Psoas muscle (tissue), 8 donors: ENCODE results near the gene DSC3. TPM values are rescaled to one million over a fixed set of nuclear protein-coding genes. Genes with fewer than 3 reads are reported as not detected.

Experiments used
- ATAC-seq, 4 donors: fragments of 200-7000 bp; cut with Tn5 transposase; one replicate each; pipeline ENCODE4 v1.9.1; 2020; ENCODE audit warnings: moderate library complexity in 3 of 4, mild to moderate bottlenecking in 2 of 4
- DNase-seq, 2 donors: peaks; one replicate each; pipeline ENCODE4 v3.0.0-alpha.2; 2020
- H3K27ac ChIP-seq: fragments of 200-600 bp; one replicate; pipeline ENCODE4 v1.8.0; 2022
- H3K27me3 ChIP-seq, 3 donors: fragments of 200-600 bp in 1 of 3; one replicate each; pipeline versions ENCODE4 v1.6.1 to v1.8.0; 2013 to 2022; ENCODE audit warnings: low read length in 2 of 3, mild to moderate bottlenecking in 2 of 3, moderate library complexity in 1 of 3; ENCODE audit not compliant: insufficient read depth in 3 of 3
- H3K36me3 ChIP-seq, 2 donors: fragments of 200-600 bp in 1 of 2; one replicate each; pipeline versions ENCODE4 v1.6.1 to v1.8.0; 2013 to 2022; ENCODE audit warnings: low read depth in 1 of 2, mild to moderate bottlenecking in 1 of 2, moderate library complexity in 1 of 2; ENCODE audit not compliant: insufficient read depth in 1 of 2
- H3K4me1 ChIP-seq: fragments of 200-600 bp; one replicate; pipeline ENCODE4 v1.8.0; 2022
- H3K4me3 ChIP-seq: fragments of 200-600 bp; one replicate; pipeline ENCODE4 v1.8.0; 2022; ENCODE audit warnings: mild to moderate bottlenecking
- H3K9me3 ChIP-seq: fragments of 200-600 bp; one replicate; pipeline ENCODE4 v1.8.0; 2022
- WGBS, 3 donors: extraction: QIAGEN DNeasy Blood & Tissue Kit; methylation state at CpG; one replicate each; pipeline versions ENCODE4 v1.1.6 to v1.1.7; 2013; 5-methylcytosine and 5-hydroxymethylcytosine counted together
- intact Hi-C, 2 donors: fragments of 100-400 bp; cut with DNase I; formaldehyde crosslinking; loops; one replicate each; pipeline versions ENCODE4 v1.11.0 to v1.14.2; 2022
- polyA plus RNA-seq, 3 donors: library from polyadenylated mRNA; stranded (reverse); fragments of 200-250 nt; gene quantifications; one replicate each; pipeline ENCODE4 v1.2.3, GENCODE V29; 2013
- total RNA-seq, 4 donors: library from RNA; stranded (reverse); fragmentation: NEBNext Ultra II Directional in 2 of 4; extraction: Animal tissue kit (Norgen Biotek cat#: 25700) in 2 of 4; gene quantifications; one replicate each; pipeline versions ENCODE4 v1.2.1 to v1.2.4, GENCODE V29; 2021 to 2023
- TF ChIP-seq, protein P1 (sequence below): fragments of 200-600 bp; IDR thresholded peaks from one replicate; pipeline ENCODE4 v1.8.0; 2022; ENCODE audit warnings: antibody characterized with exemption
- donor health status: healthy with polysubstance abuse.
- donor health status: DM: no; HTN: no; CAD: no; lungs with moderate emphysema.
- donor health status: Bipolar disorder and iron deficiency.
- donor health status: healthy.
- donor health status: DM: yes; HTN: yes; CAD: no.
- donor health status: DM: no; HTN: no; CAD: no.
- donor health status: DM: no; HTN: no; CAD: no.
- donor health status: DM: yes; HTN: yes; CAD: no.

Gene DSC3
- total and polyA plus RNA-seq, 7 donors: under 0.01 to 0.10 (median 0.06) TPM; not detected in 2

DNA sequence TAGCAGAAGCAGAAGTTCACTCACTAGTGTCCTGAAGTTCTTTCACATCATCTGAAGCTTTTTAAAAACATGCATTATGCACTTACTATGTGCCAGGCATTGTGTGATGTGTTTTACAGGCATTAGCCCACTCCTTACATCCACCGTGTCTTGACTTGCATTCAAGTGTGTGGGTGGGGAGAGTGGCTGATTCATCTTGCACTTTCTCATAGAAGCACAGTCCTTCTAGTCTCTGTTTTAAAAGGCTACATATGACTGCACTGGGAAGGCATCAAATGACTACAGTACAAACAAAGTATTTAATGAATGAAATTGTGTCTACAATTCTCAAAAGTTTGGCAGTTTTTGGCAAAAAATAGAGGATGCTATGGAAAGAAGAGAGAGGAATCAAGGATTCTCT lies 21.6 kb upstream of the DSC3 start:
- intact Hi-C loops: no loop called here
- no peaks in the 10 kb centered on the region for H3K36me3 ChIP-seq
- 38 to 50% (median 45%) methylated on average over 1 of the region's 1 CpG for WGBS, 3 donors
- no peak overlapping the region for H3K27ac ChIP-seq
- H3K9me3 ChIP-seq: no peaks in the 10 kb centered on the region
- no peak for ATAC-seq
- no peaks in the 10 kb centered on the region for H3K27me3 ChIP-seq
- TF ChIP-seq, protein P1, sequence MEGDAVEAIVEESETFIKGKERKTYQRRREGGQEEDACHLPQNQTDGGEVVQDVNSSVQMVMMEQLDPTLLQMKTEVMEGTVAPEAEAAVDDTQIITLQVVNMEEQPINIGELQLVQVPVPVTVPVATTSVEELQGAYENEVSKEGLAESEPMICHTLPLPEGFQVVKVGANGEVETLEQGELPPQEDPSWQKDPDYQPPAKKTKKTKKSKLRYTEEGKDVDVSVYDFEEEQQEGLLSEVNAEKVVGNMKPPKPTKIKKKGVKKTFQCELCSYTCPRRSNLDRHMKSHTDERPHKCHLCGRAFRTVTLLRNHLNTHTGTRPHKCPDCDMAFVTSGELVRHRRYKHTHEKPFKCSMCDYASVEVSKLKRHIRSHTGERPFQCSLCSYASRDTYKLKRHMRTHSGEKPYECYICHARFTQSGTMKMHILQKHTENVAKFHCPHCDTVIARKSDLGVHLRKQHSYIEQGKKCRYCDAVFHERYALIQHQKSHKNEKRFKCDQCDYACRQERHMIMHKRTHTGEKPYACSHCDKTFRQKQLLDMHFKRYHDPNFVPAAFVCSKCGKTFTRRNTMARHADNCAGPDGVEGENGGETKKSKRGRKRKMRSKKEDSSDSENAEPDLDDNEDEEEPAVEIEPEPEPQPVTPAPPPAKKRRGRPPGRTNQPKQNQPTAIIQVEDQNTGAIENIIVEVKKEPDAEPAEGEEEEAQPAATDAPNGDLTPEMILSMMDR: no peak
- no peak overlapping the region for H3K4me3 ChIP-seq
- H3K4me1 ChIP-seq: no peaks in the 10 kb centered on the region
- DNase-seq: no peak

DNA sequence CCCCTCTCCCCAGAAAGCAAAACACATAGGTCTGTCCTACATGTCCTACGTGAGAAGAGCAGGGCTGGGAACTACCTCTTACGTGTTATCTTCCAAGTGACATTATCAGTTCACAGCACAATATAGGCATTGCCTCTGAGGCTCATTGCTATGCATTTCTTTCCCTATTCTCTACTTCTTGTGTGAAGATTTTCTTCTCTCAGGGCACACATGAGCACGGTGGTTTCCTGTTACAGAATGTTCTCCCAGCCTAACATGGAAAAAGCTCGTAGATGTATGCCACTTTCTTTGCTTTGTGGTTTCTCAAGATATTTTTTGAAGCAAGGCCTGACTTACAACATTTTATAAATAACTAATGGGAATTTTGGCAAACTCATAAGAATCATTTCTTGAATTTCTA lies 19.4 kb upstream of the DSC3 start:
- Histone ChIP-seq H3K27me3 (no peaks in the 10 kb centered on the region), H3K4me1 (no peaks in the 10 kb centered on the region), H3K4me3 (no peak overlapping the region), H3K9me3 (no peaks in the 10 kb centered on the region), H3K27ac (no peak overlapping the region), H3K36me3 (no peaks in the 10 kb centered on the region)
- no peak for DNase-seq
- intact Hi-C loops: no loop called here
- TF ChIP-seq, protein P1: no peak
- ATAC-seq: no peak
- WGBS, 3 donors: 40 to 59% (median 55%) methylated on average over 4 of the region's 4 CpGs

DNA sequence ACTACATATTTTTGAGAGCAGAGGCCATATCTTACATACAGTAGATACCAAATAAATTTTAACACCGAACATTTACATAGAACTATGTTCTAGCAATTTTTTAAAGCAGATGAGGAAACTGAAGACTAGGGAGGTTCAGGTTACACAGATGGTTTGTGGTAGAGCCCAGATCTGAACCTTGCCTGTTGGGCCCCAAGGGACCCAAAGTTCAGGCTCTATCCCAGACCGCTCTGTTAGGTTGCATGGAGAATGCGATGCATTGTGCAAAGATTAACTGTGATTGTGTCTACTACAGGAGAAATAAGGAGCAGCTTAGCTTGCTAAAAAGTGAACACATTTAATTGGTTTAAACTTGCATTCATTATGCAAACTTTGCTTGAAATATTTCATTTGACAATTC lies 16.4 kb upstream of the DSC3 start:
- intact Hi-C loops: no loop called here
- Histone ChIP-seq H3K27me3 (no peaks in the 10 kb centered on the region), H3K4me1 (no peaks in the 10 kb centered on the region), H3K9me3 (no peaks in the 10 kb centered on the region), H3K36me3 (no peaks in the 10 kb centered on the region), H3K4me3 (no peak overlapping the region), H3K27ac (no peak overlapping the region)
- no peak for DNase-seq
- WGBS, 3 donors: 71 to 79% (median 76%) methylated on average over 3 of the region's 3 CpGs
- TF ChIP-seq, protein P1: no peak
- ATAC-seq: no peak

DNA sequence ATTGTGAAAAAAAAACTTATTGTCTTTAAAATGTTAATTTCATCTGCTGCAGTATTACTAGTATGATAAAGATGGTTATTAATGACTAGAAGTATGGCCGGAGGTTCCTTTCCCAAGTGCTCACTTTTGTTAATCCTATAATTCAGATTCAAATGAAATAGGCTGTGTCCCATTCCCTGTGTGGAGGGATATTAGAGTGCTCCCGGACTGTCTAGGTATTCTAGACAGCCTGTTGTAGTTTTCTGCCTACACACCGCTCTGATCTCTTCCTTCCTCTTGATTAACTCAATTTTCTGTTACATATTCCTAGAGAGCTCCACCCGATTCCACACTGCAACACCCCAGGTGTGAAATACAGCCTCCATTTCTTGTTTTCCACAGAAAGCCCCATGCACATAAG lies 15.4 kb upstream of the DSC3 start:
- Histone ChIP-seq H3K4me3 (no peak overlapping the region), H3K9me3 (no peaks in the 10 kb centered on the region), H3K36me3 (no peaks in the 10 kb centered on the region), H3K27me3 (no peaks in the 10 kb centered on the region), H3K4me1 (no peaks in the 10 kb centered on the region), H3K27ac (no peak overlapping the region)
- 74 to 79% (median 75%) methylated on average over 4 of the region's 4 CpGs for WGBS, 3 donors
- TF ChIP-seq, protein P1: no peak
- DNase-seq: no peak
- intact Hi-C loops: no loop called here
- no peak for ATAC-seq

DNA sequence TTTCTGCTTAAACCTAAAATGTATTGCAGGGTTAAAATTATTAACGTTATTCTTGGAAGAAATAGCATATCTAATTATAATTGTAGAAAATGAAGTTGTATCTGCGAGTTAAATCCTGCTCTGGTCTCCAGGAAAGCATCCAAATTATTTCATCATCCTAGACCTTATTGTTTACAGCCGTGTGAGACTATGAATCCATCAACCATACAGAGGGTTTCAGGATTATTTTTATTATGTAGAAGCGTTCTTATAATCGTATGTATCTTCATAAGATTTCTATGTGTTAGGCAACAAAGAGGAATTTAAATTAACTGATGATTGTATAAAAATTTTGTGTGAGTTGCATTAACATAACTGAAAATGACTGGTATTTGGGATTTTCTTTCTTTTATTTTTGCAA lies 14.5 kb upstream of the DSC3 start:
- H3K9me3 ChIP-seq: no peaks in the 10 kb centered on the region
- DNase-seq (no peak), ATAC-seq (no peak)
- H3K4me3 ChIP-seq: no peak overlapping the region
- H3K36me3 ChIP-seq: no peaks in the 10 kb centered on the region
- intact Hi-C loops: no loop called here
- H3K4me1 ChIP-seq: no peaks in the 10 kb centered on the region
- H3K27ac ChIP-seq: no peak overlapping the region
- TF ChIP-seq, protein P1: no peak
- no peaks in the 10 kb centered on the region for H3K27me3 ChIP-seq
- WGBS, 3 donors: 30 to 47% (median 36%) methylated on average over 5 of the region's 5 CpGs
